Neural progenitor cell (in vitro differentiated cells): ENCODE measurements around the gene CEP68. TPM values are rescaled to one million over a fixed set of nuclear protein-coding genes. Genes with fewer than 3 reads are reported as not detected.

Experiments
- DNase-seq: peaks from one replicate; pipeline ENCODE4 v3.0.0-alpha.2; 2016; ENCODE audit warnings: low spot score
- H2AFZ ChIP-seq: fragments of 200-600 bp; sonication (generic); replicated peaks from 2 replicates; pipeline ENCODE4 v1.6.1; 2016; ENCODE audit warnings: antibody characterized with exemption
- H3F3A ChIP-seq: fragments of 200-600 bp; sonication (generic); 2 replicates; pipeline ENCODE4 v1.6.1; 2016; ENCODE audit warnings: antibody characterized with exemption, low read depth
- H3K27ac ChIP-seq: fragments of 200-600 bp; sonication (generic); 2 replicates; pipeline ENCODE4 v1.5.1; 2016; ENCODE audit warnings: mild to moderate bottlenecking
- H3K27me3 ChIP-seq: fragments of 200-600 bp; sonication (generic); 2 replicates; pipeline ENCODE4 v1.6.1; 2016; ENCODE audit warnings: mild to moderate bottlenecking, moderate library complexity
- H3K36me3 ChIP-seq: fragments of 200-600 bp; sonication (generic); 2 replicates; pipeline ENCODE4 v1.5.1; 2016
- H3K4me1 ChIP-seq: fragments of 200-600 bp; sonication (generic); 2 replicates; pipeline ENCODE4 v1.6.1; 2016; ENCODE audit warnings: mixed run types
- H3K4me2 ChIP-seq: fragments of 200-600 bp; sonication (generic); 2 replicates; pipeline ENCODE4 v1.6.1; 2016
- H3K4me3 ChIP-seq: fragments of 200-600 bp; sonication (generic); 2 replicates; pipeline ENCODE4 v1.5.1; 2016
- H3K79me2 ChIP-seq: fragments of 200-600 bp; sonication (generic); 2 replicates; pipeline ENCODE4 v1.6.1; 2016; ENCODE audit warnings: low read depth
- H3K9ac ChIP-seq: fragments of 200-600 bp; sonication (generic); 2 replicates; pipeline ENCODE4 v1.6.1; 2016
- H3K9me3 ChIP-seq: fragments of 200-600 bp; sonication (generic); 2 replicates; pipeline ENCODE4 v1.5.1; 2016; ENCODE audit warnings: low read depth
- H4K20me1 ChIP-seq: fragments of 200-600 bp; sonication (generic); 2 replicates; pipeline ENCODE4 v1.6.1; 2016; ENCODE audit warnings: low read depth
- H3K27ac Mint-ChIP-seq: 3 replicates; pipeline ENCODE4 v1.8.0; 2021; ENCODE audit warnings: mixed read lengths
- H3K27me3 Mint-ChIP-seq: 2 replicates; pipeline ENCODE4 v1.8.0; 2022; ENCODE audit warnings: low read depth, mild to moderate bottlenecking, inconsistent platforms, moderate library complexity, mixed read lengths; ENCODE audit not compliant: insufficient read depth
- H3K36me3 Mint-ChIP-seq: 3 replicates; pipeline ENCODE4 v1.8.0; 2021; ENCODE audit warnings: mixed read lengths
- H3K4me1 Mint-ChIP-seq: 3 replicates; pipeline ENCODE4 v1.8.0; 2021; ENCODE audit warnings: mixed read lengths
- H3K4me3 Mint-ChIP-seq: 3 replicates; pipeline ENCODE4 v1.8.0; 2021; ENCODE audit warnings: mild to moderate bottlenecking, moderate library complexity, mixed read lengths
- H3K9me3 Mint-ChIP-seq: 3 replicates; pipeline ENCODE4 v1.8.0; 2020; ENCODE audit warnings: mixed read lengths
- EZH2 ChIP-seq: fragments of 200-600 bp; sonication (generic); IDR thresholded peaks from 2 replicates; pipeline ENCODE4 v1.6.1; 2017; ENCODE audit warnings: antibody characterized with exemption, mild to moderate bottlenecking, moderate library complexity
- EZH2phosphoT487 ChIP-seq: fragments of 200-600 bp; sonication (generic); IDR thresholded peaks from 2 replicates; pipeline ENCODE4 v1.6.1; 2017; ENCODE audit warnings: antibody characterized with exemption
- total RNA-seq: library from RNA; depleted of rRNA; stranded (reverse); fragments of >200 nt; gene quantifications from 2 replicates; pipeline ENCODE4 v1.2.3, GENCODE V29; 2015; ENCODE audit warnings: low replicate concordance
- TF ChIP-seq, protein P1 (sequence below): fragments of 200-600 bp; sonication (generic); IDR thresholded peaks from 2 replicates; pipeline ENCODE4 v1.5.1; 2017; ENCODE audit warnings: antibody characterized with exemption, mild to moderate bottlenecking

The CEP68 gene
- total RNA-seq, 1 donor from 2014 or later = 36.2 TPM

GRCh38 chr2:65073879-65074565, 17.8 kb downstream of the CEP68 start:
- Mint-ChIP-seq H3K36me3 (peaks cover 37% of the 10 kb centered on the region), H3K4me1 (peaks cover 8% of the 10 kb centered on the region), H3K27ac (peak overlapping the region; percentile 79), H3K27me3 (no peaks in the 10 kb centered on the region), H3K4me3 (no peak overlapping the region), H3K9me3 (no peaks in the 10 kb centered on the region)
- DNase-seq = no peak
- no peak for TF ChIP-seq EZH2
- Histone ChIP-seq H3K27me3 (no peaks in the 10 kb centered on the region), H3K27ac (no peak overlapping the region), H3K4me3 (no peak overlapping the region), H3K4me2 (no peak overlapping the region), H2AFZ (no peak overlapping the region), H3K79me2 (no peaks in the 10 kb centered on the region), H3K9me3 (no peaks in the 10 kb centered on the region), H3K9ac (no peak overlapping the region), H3F3A (no peaks in the 10 kb centered on the region), H4K20me1 (peaks cover 27% of the 10 kb centered on the region), H3K4me1 (no peaks in the 10 kb centered on the region), H3K36me3 (peaks cover 5% of the 10 kb centered on the region)

- no peaks in the 10 kb centered on the region for H3F3A ChIP-seq
- H3K9me3 ChIP-seq = no peaks in the 10 kb centered on the region
- H3K27me3 ChIP-seq = no peaks in the 10 kb centered on the region
- peaks cover 5% of the 10 kb centered on the region for H3K36me3 ChIP-seq
- H3K9ac ChIP-seq = no peak overlapping the region
- no peak overlapping the region for H2AFZ ChIP-seq
- no peak for DNase-seq
- peaks cover 6% of the 10 kb centered on the region for H3K4me1 Mint-ChIP-seq
- H3K9me3 Mint-ChIP-seq = no peaks in the 10 kb centered on the region
- H3K4me3 Mint-ChIP-seq = no peak overlapping the region
- H3K4me2 ChIP-seq = no peak overlapping the region
- peaks cover 16% of the 10 kb centered on the region for H4K20me1 ChIP-seq
- H3K27ac ChIP-seq = no peak overlapping the region
- no peaks in the 10 kb centered on the region for H3K4me1 ChIP-seq
- H3K4me3 ChIP-seq = no peak overlapping the region
- no peaks in the 10 kb centered on the region for H3K79me2 ChIP-seq
- H3K36me3 Mint-ChIP-seq = peaks cover 37% of the 10 kb centered on the region
- H3K27me3 Mint-ChIP-seq = no peaks in the 10 kb centered on the region
- TF ChIP-seq EZH2phosphoT487 (no peak), EZH2 (no peak)
- TF ChIP-seq, protein P1, sequence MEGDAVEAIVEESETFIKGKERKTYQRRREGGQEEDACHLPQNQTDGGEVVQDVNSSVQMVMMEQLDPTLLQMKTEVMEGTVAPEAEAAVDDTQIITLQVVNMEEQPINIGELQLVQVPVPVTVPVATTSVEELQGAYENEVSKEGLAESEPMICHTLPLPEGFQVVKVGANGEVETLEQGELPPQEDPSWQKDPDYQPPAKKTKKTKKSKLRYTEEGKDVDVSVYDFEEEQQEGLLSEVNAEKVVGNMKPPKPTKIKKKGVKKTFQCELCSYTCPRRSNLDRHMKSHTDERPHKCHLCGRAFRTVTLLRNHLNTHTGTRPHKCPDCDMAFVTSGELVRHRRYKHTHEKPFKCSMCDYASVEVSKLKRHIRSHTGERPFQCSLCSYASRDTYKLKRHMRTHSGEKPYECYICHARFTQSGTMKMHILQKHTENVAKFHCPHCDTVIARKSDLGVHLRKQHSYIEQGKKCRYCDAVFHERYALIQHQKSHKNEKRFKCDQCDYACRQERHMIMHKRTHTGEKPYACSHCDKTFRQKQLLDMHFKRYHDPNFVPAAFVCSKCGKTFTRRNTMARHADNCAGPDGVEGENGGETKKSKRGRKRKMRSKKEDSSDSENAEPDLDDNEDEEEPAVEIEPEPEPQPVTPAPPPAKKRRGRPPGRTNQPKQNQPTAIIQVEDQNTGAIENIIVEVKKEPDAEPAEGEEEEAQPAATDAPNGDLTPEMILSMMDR = no peak
- no peak overlapping the region for H3K27ac Mint-ChIP-seq
Observed at GRCh38 chr2:65075176-65075575, 19.0 kb downstream of the CEP68 start.

- Histone ChIP-seq H3K9me3 (no peaks in the 10 kb centered on the region), H2AFZ (no peak overlapping the region), H3K79me2 (no peaks in the 10 kb centered on the region), H3K9ac (no peak overlapping the region), H3K4me3 (no peak overlapping the region), H3K27ac (no peak overlapping the region), H3F3A (no peaks in the 10 kb centered on the region), H4K20me1 (peaks cover 10% of the 10 kb centered on the region), H3K4me1 (no peaks in the 10 kb centered on the region), H3K36me3 (peaks cover 5% of the 10 kb centered on the region), H3K27me3 (no peaks in the 10 kb centered on the region), H3K4me2 (no peak overlapping the region)
- Mint-ChIP-seq H3K27ac (peak overlapping the region; percentile 54), H3K9me3 (no peaks in the 10 kb centered on the region), H3K27me3 (peaks cover under 1% of the 10 kb centered on the region), H3K4me1 (peaks cover 4% of the 10 kb centered on the region), H3K36me3 (peaks cover 35% of the 10 kb centered on the region), H3K4me3 (peak overlapping the region; percentile 64)
- no peak for DNase-seq
- TF ChIP-seq, protein P1 = no peak
- TF ChIP-seq EZH2 = no peak
- no peak for TF ChIP-seq EZH2phosphoT487
Observed at GRCh38 chr2:65075605-65076344, 19.6 kb downstream of the CEP68 start.

DNA sequence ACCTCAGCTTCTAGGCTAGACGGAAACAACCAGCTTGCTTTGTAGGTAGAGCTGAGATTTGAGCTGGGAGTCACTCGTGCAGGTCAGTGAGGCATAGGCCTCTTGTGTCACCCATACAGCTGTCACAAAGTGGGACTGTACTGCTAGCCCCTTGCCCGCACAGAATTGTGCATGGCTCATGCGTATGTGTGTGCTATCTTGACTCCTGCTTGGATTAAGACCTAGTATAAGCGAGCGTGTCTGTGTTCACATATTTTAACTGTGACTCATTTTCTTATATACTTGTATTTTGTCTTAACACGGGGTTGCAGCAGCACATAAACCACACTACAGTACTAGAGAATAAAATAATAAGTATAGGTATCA, 20.1 kb downstream of the CEP68 start:
- no peak for DNase-seq
- peaks cover 5% of the 10 kb centered on the region for H3K27me3 Mint-ChIP-seq
- H3K27ac ChIP-seq = no peak overlapping the region
- no peak overlapping the region for H3K4me3 Mint-ChIP-seq
- H3K4me1 ChIP-seq = no peaks in the 10 kb centered on the region
- H3K9me3 Mint-ChIP-seq = no peaks in the 10 kb centered on the region
- no peak overlapping the region for H2AFZ ChIP-seq
- no peaks in the 10 kb centered on the region for H3K9me3 ChIP-seq
- H3K27me3 ChIP-seq = no peaks in the 10 kb centered on the region
- H3K9ac ChIP-seq = no peak overlapping the region
- TF ChIP-seq EZH2 = no peak
- TF ChIP-seq, protein P1 = no peak
- no peak for TF ChIP-seq EZH2phosphoT487
- H4K20me1 ChIP-seq = peaks cover 6% of the 10 kb centered on the region
- H3F3A ChIP-seq = peaks cover 1% of the 10 kb centered on the region
- H3K4me2 ChIP-seq = no peak overlapping the region
- H3K36me3 ChIP-seq = peaks cover 5% of the 10 kb centered on the region
- H3K27ac Mint-ChIP-seq = no peak overlapping the region
- H3K4me3 ChIP-seq = no peak overlapping the region
- peaks cover 4% of the 10 kb centered on the region for H3K4me1 Mint-ChIP-seq
- peaks cover 34% of the 10 kb centered on the region for H3K36me3 Mint-ChIP-seq
- H3K79me2 ChIP-seq = no peaks in the 10 kb centered on the region
